GM23248 (cell line): Measurements from ENCODE around the gene RPS19.

Experiments used
- EZH2 ChIP-seq: fragments of 200-600 bp; sonication (generic); IDR thresholded peaks from 2 replicates; pipeline ENCODE4 v1.6.1; 2018; ENCODE audit warnings: antibody characterized with exemption, mild to moderate bottlenecking; ENCODE audit not compliant: insufficient read depth, poor library complexity, severe bottlenecking
- EZH2phosphoT487 ChIP-seq: fragments of 200-600 bp; sonication (generic); IDR thresholded peaks from 2 replicates; pipeline ENCODE4 v1.6.1; 2018; ENCODE audit warnings: antibody characterized with exemption, moderate library complexity, mild to moderate bottlenecking, low read depth; ENCODE audit not compliant: insufficient read depth

GRCh38 chr19:41910992-41911888 is 51.2 kb downstream of the RPS19 start:
- TF ChIP-seq EZH2phosphoT487 (no peak), EZH2 (no peak)
